Measurements from ENCODE around the gene STARD10.

Gene STARD10

DNA sequence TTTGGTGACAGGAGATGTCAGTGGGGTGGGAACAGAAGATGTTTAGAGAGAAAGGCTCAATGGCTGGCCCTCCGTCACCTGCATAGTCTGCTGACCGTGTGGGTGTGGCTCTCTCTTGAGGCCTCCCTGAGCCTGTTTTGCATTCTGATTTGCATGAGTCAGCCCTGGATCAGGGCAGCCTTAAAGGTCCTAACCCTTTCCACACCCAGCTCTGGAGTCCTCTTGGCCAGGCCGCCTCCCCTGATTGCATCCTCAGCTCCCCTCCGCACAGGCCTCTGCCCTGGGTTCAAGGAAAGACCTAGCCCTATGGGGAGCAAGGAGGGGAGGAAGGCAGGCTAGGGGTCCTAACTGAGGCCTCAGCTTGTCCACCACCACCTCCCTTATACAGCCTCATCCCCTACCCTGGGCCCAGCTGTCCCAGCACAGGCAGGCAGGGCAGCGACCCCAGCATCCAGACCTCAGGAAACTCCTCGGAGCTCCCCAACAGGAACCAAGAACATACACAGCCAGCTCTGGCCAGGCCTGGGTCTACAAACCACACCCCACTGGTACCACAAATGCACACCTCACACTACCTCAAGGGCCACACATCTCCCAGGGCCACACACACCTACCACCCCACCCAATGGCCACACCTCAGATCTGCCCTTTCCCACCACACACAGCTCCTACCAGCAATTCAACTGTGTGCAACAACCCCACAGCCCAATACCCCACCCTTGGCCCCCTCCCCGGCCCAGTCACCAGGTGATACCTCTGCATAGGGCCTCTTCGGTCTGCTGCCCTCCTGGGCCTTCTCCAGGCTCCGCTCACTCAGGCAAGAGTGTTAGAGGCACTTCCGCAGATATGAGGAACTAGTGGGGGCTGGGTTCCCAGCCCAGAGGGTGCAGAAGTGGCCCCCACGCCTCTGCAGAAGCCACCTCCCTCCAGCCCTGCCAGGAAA, 55.4 kb downstream of the STARD10 start:
- H3K27me3 ChIP-seq (ENCODE audit: insufficient read depth, poor library complexity, severe bottlenecking): no peaks in the 10 kb centered on the region
- peak; percentile 49 for ATAC-seq (ENCODE audit: low read depth)
- no peaks in the 10 kb centered on the region for H3K9me3 ChIP-seq (ENCODE audit: severe bottlenecking)
- DNase-seq (ENCODE audit: low spot score): no peak
- TF ChIP-seq, protein P1, sequence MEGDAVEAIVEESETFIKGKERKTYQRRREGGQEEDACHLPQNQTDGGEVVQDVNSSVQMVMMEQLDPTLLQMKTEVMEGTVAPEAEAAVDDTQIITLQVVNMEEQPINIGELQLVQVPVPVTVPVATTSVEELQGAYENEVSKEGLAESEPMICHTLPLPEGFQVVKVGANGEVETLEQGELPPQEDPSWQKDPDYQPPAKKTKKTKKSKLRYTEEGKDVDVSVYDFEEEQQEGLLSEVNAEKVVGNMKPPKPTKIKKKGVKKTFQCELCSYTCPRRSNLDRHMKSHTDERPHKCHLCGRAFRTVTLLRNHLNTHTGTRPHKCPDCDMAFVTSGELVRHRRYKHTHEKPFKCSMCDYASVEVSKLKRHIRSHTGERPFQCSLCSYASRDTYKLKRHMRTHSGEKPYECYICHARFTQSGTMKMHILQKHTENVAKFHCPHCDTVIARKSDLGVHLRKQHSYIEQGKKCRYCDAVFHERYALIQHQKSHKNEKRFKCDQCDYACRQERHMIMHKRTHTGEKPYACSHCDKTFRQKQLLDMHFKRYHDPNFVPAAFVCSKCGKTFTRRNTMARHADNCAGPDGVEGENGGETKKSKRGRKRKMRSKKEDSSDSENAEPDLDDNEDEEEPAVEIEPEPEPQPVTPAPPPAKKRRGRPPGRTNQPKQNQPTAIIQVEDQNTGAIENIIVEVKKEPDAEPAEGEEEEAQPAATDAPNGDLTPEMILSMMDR (IDR thresholded peaks at IDR 0.05; ENCODE audit: poor library complexity, severe bottlenecking): no peak
- H3K4me3 ChIP-seq (ENCODE audit: severe bottlenecking): no peak overlapping the region
- H3K36me3 ChIP-seq (ENCODE audit: low read depth): no peaks in the 10 kb centered on the region
- H3K27ac ChIP-seq (ENCODE audit: poor library complexity, severe bottlenecking): peak overlapping the region; percentile 66
- H3K4me1 ChIP-seq (ENCODE audit: insufficient read depth, poor library complexity, severe bottlenecking): peaks cover 69% of the 10 kb centered on the region

DNA sequence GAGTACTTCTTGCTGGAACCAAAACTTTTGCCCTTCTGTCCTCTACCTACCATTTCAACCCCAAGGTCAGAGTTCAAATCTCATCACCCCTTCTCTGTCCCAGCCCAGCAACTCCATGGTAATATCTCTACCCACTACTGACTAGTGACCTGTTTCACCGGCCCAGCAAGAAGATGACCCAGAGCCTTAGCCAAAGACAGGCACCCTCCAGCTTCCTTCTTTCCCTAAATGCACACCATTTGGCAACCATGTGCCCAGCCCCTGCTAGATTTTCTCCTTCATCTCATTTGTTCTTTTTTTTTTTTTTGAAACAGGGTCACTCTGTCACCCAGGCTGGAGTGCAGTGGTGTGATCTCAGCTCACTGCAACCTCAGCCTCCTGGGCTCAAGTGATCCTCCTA, 56.5 kb downstream of the STARD10 start:
- no peaks in the 10 kb centered on the region for H3K27me3 ChIP-seq (ENCODE audit: insufficient read depth, poor library complexity, severe bottlenecking)
- no peaks in the 10 kb centered on the region for H3K36me3 ChIP-seq (ENCODE audit: low read depth)
- peaks cover 62% of the 10 kb centered on the region for H3K4me1 ChIP-seq (ENCODE audit: insufficient read depth, poor library complexity, severe bottlenecking)
- TF ChIP-seq, protein P1 (IDR thresholded peaks at IDR 0.05; ENCODE audit: poor library complexity, severe bottlenecking): no peak
- DNase-seq (ENCODE audit: low spot score): no peak
- no peak for ATAC-seq (ENCODE audit: low read depth)
- H3K9me3 ChIP-seq (ENCODE audit: severe bottlenecking): no peaks in the 10 kb centered on the region
- no peak overlapping the region for H3K4me3 ChIP-seq (ENCODE audit: severe bottlenecking)
- peak overlapping the region; percentile 66 for H3K27ac ChIP-seq (ENCODE audit: poor library complexity, severe bottlenecking)

DNA sequence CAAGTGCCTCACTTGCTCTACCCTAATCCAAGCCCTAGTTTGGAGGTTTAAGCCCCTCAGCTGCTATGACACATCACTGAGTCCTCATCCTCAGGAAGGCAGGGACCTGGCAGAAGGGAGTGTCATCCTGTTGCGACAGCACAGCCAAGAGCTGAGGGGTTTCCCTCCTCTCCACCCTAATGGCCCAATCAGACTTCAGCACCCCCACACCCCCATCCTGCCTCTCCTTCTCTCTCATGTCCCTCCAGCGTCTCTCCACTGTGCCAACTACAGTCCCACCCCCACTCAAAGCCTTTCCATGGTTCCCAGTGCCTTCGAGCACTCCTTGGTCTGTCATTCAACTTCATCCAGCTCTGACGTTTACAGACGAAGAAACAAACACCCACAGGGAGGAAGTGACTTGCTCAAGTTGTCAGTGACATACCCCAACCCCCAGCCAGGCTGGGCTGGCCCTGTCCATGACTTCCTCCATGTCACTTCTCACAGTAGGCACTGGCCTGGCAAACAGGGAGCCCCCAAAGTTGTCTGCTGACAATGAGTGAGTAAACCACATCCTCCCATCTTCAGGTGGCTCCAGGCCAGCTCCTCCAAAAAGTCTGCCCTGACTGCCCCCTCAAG, 57.3 kb downstream of the STARD10 start:
- TF ChIP-seq, protein P1 (IDR thresholded peaks at IDR 0.05; ENCODE audit: poor library complexity, severe bottlenecking): no peak
- Histone ChIP-seq H3K27ac (ENCODE audit: poor library complexity, severe bottlenecking) (peak overlapping the region; percentile 66), H3K4me3 (ENCODE audit: severe bottlenecking) (no peak overlapping the region), H3K36me3 (ENCODE audit: low read depth) (no peaks in the 10 kb centered on the region), H3K27me3 (ENCODE audit: insufficient read depth, poor library complexity, severe bottlenecking) (no peaks in the 10 kb centered on the region), H3K4me1 (ENCODE audit: insufficient read depth, poor library complexity, severe bottlenecking) (peaks cover 54% of the 10 kb centered on the region), H3K9me3 (ENCODE audit: severe bottlenecking) (no peaks in the 10 kb centered on the region)
- no peak for DNase-seq (ENCODE audit: low spot score)
- peak; percentile 61 for ATAC-seq (ENCODE audit: low read depth)

DNA sequence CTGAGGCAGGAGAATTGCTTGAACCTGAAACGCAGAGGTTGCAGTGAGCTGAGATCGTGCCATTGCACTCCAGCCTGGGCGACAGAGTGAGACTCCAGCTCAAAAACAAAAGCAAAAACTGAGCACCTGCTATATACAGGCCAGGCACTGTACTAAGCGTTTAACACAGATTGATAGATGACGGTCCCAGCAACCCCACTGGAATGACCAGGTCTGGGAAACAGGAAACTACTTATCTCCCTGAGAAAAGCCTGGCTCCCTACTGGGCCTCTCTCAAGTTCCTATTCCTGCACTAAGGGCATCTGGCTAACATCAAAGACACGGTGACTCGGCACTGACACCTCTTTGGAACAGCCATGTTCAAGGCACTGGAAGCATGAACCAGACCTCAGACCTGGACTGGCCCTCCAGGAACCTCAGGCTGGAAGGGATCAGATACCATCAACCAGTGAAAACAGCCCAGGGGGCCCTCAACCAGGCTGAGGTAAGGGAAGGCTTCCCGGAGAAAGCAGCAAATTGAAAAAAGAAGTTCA, 58.3 kb downstream of the STARD10 start:
- Histone ChIP-seq H3K36me3 (ENCODE audit: low read depth) (no peaks in the 10 kb centered on the region), H3K4me3 (ENCODE audit: severe bottlenecking) (no peak overlapping the region), H3K9me3 (ENCODE audit: severe bottlenecking) (no peaks in the 10 kb centered on the region), H3K27ac (ENCODE audit: poor library complexity, severe bottlenecking) (peak overlapping the region; percentile 66), H3K4me1 (ENCODE audit: insufficient read depth, poor library complexity, severe bottlenecking) (peaks cover 44% of the 10 kb centered on the region), H3K27me3 (ENCODE audit: insufficient read depth, poor library complexity, severe bottlenecking) (no peaks in the 10 kb centered on the region)
- DNase-seq (ENCODE audit: low spot score) (no peak), ATAC-seq (ENCODE audit: low read depth) (0 out of 3 replicates have a peak, but pooled peaks have one; percentile 13)
- TF ChIP-seq, protein P1 (IDR thresholded peaks at IDR 0.05; ENCODE audit: poor library complexity, severe bottlenecking): no peak
